ENCODE measurements around the gene OTUD5. TPM values are rescaled to one million over a fixed set of nuclear protein-coding genes. Genes with fewer than 3 reads are reported as not detected.

Gene OTUD5
- total and polyA plus RNA-seq, 12 donors: 39.4 to 79.5 (median 53.8) TPM

DNA sequence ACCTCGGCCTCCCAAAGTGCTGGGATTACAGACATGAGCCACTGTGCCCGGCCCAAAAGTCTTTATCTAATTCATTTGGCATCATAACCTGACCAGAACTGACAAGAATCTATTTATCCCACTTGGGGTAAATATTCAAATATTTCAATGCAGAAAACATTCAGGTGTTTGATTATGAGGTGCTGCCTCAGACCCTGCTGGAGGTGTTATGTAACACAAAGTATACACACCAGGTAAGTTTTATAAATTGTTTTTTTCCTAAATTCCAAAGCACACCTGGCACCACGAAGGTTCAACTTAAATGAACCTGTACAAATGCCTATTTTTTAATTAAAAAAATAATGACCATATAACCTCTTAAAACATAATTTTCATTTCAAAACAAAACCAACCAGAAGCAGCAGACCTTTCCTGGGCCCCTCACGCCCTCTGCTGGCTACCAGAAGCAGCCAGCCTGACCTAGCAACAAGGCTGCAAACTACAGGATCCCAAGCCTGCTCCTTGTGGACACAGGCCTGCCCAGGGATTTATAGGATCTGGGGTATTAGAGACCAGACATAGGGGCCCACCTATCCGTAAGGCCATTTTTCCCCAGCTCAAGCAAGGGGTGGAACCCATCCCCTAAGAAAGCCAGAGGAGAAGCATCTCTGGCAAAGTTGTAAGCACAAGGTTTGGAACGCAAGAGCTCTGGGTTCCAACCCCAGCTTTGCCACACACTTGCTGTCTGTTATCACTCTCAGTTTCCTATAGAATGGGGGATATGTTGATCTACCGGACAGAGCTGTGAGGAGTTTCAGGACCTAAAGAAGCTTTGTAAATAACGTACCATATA is 11.7 kb downstream of the OTUD5 start:
- peak; percentile 43 to 69 (median 63) for DNase-seq
- Histone ChIP-seq H3K4me3 (no peak overlapping the region), H3K27ac (no peak overlapping the region), H3K9me3 (replicated peaks in 1 of 3) (no peaks in the 10 kb centered on the region), H3K27me3 (no peaks in the 10 kb centered on the region), H3K36me3 (replicated peaks in 1 of 2) (no peaks in the 10 kb centered on the region), H3K4me1 (replicated peaks in 1 of 2) (peaks cover 0 to 8% of the 10 kb centered on the region in 2 donors)
- TF ChIP-seq POLR2A (IDR thresholded peaks at IDR 0.05): no peak
- TF ChIP-seq, protein P1, sequence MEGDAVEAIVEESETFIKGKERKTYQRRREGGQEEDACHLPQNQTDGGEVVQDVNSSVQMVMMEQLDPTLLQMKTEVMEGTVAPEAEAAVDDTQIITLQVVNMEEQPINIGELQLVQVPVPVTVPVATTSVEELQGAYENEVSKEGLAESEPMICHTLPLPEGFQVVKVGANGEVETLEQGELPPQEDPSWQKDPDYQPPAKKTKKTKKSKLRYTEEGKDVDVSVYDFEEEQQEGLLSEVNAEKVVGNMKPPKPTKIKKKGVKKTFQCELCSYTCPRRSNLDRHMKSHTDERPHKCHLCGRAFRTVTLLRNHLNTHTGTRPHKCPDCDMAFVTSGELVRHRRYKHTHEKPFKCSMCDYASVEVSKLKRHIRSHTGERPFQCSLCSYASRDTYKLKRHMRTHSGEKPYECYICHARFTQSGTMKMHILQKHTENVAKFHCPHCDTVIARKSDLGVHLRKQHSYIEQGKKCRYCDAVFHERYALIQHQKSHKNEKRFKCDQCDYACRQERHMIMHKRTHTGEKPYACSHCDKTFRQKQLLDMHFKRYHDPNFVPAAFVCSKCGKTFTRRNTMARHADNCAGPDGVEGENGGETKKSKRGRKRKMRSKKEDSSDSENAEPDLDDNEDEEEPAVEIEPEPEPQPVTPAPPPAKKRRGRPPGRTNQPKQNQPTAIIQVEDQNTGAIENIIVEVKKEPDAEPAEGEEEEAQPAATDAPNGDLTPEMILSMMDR (IDR thresholded peaks at IDR 0.05): peak; percentile 40 to 78 (median 63)
- intact Hi-C loops (cut with DNase I): no loop called here
- 44 to 56% (median 49%) methylated on average over 7 to 8 of the region's 8 CpGs for WGBS, 4 donors

DNA sequence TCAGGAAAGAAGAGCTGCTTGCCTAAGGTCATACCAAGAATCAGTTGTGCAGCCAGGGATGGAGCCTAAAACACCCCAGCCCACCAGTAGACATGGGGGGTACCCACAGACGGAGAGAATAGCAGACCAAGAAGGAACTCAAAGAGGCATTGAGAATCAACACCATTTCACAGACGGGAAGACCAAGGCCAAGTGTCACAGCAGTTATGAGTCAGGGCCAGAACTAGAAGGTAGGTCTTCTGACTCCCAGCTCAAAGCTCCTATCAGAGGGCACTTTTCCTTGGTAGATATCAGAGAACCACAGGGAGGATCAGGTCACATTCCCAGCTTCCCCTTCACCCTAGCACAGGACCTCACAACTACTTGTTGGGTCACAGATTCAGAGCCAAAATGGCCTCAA is 14.5 kb downstream of the OTUD5 start:
- DNase-seq: no peak
- H3K36me3 ChIP-seq (replicated peaks in 1 of 2): no peaks in the 10 kb centered on the region
- intact Hi-C loops (cut with DNase I): no loop called here
- H3K27ac ChIP-seq: no peak overlapping the region
- H3K4me3 ChIP-seq: no peak overlapping the region
- peaks cover 0 to 8% of the 10 kb centered on the region in 2 donors for H3K4me1 ChIP-seq (replicated peaks in 1 of 2)
- TF ChIP-seq POLR2A (IDR thresholded peaks at IDR 0.05): no peak
- TF ChIP-seq, protein P1 (IDR thresholded peaks at IDR 0.05): no peak
- H3K9me3 ChIP-seq (replicated peaks in 1 of 3): no peaks in the 10 kb centered on the region
- no peaks in the 10 kb centered on the region for H3K27me3 ChIP-seq
- WGBS, 4 donors: 57 to 74% (median 70%) methylated on average over 1 to 2 of the region's 2 CpGs; no CpG with 5 or more reads in 1 of the 4 donors

DNA sequence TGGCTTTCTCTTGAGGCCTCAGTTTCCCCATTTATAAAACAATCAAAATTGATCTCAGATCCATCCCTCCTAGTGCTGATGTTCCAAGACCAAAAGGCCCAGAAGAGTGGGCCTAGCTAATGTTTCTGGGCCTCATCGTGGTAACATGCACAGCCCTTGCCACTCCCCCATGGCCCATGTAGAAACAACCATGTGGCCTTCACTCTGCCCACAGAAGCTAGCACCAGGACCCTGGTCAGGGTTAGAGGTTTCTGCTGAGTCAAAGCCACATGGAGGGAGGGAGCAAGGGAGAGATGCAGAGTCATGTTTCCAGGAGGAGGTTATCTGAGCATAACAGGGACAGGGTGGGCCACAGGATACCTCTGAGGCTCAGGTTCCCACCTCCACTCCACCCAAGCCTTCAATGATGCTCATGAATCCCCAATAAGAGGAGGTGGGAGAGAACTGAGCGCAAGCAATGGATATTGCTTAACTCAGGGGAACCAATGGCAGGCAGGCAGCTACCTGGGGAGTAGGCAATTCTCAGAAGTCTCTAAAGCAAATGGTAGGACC is 16.9 kb downstream of the OTUD5 start:
- Histone ChIP-seq H3K9me3 (replicated peaks in 1 of 3) (no peaks in the 10 kb centered on the region), H3K36me3 (replicated peaks in 1 of 2) (no peaks in the 10 kb centered on the region), H3K27me3 (no peaks in the 10 kb centered on the region), H3K4me1 (replicated peaks in 1 of 2) (peaks cover 0 to 21% of the 10 kb centered on the region in 2 donors), H3K4me3 (no peak overlapping the region), H3K27ac (peak overlapping the region in 1 of 5 donors; percentile 34)
- WGBS, 4 donors: 61 to 100% (median 69%) methylated on average over 1 to 2 of the region's 2 CpGs
- intact Hi-C loops (cut with DNase I): no loop called here
- TF ChIP-seq, protein P1 (IDR thresholded peaks at IDR 0.05): no peak
- TF ChIP-seq POLR2A (IDR thresholded peaks at IDR 0.05): no peak
- no peak for DNase-seq

DNA sequence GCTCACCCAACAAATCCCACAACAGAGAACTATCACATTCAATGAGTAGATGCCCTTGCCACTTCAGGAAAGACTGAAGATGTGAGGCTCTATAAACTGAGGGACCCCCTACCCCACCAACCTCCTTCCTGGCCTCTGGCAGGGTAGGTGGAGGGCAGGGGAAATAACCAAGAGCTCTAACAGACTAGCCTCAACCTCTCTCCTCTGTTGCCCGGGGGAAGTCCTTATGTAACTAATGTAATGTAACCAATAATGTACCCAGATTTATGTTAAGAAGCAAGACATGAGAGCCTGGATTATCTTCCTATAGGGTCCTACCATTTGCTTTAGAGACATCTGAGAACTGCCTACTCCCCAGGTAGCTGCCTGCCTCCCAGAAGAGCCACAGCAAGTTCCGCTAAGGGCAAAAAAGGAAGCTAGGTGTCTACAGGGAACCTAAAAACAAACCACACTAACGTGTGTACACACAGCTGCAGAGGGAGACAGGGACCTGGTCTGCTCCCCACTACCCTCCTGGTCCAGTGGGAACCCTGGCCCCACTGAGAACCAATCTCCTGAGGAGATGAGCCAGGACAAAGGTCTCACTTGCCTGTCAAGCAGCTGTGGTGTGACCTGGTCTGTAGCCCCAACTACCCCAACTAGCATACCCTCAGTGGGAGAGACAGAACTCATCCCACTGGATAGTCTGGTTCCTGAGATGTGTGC is 17.7 kb downstream of the OTUD5 start:
- intact Hi-C loops (cut with DNase I): no loop called here
- 66 to 70% (median 68%) methylated on average over 3 of the region's 3 CpGs; no CpG with 5 or more reads in 1 of the 4 donors for WGBS, 4 donors
- Histone ChIP-seq H3K4me3 (no peak overlapping the region), H3K36me3 (replicated peaks in 1 of 2) (peaks cover 0 to under 1% of the 10 kb centered on the region in 2 donors), H3K27me3 (no peaks in the 10 kb centered on the region), H3K27ac (no peak overlapping the region), H3K9me3 (replicated peaks in 1 of 3) (no peaks in the 10 kb centered on the region), H3K4me1 (replicated peaks in 1 of 2) (peaks cover 0 to 21% of the 10 kb centered on the region in 2 donors)
- DNase-seq: no peak
- no peak for TF ChIP-seq POLR2A (IDR thresholded peaks at IDR 0.05)
- TF ChIP-seq, protein P1 (IDR thresholded peaks at IDR 0.05): no peak

All from adrenal gland (tissue), 12 donors.